HG03066 (cell line): ENCODE measurements around the gene MYO1D.
"Not testable (repeated sequence)": the region's sequence is repeated elsewhere in the genome, so short reads cannot be mapped to it uniquely, and the experiment has no call there.

Experiments
- ATAC-seq: cut with Tn5 transposase; IDR thresholded peaks from one replicate; pipeline ENCODE4 v1.9.1; 2021; ENCODE audit warnings: low read depth; ENCODE audit not compliant: unreplicated experiment

MYO1D gene

GRCh38 chr17:32558997-32559650, 317.8 kb downstream of the MYO1D start:
- ATAC-seq = peak; percentile 79

GRCh38 chr17:32558326-32558955, 318.5 kb downstream of the MYO1D start:
- no peak for ATAC-seq

- no peak for ATAC-seq
Observed at GRCh38 chr17:32555611-32556310, 321.2 kb downstream of the MYO1D start.

- ATAC-seq = no peak
Observed at GRCh38 chr17:32553168-32553567, 323.8 kb downstream of the MYO1D start.

GRCh38 chr17:32552280-32552679, 324.6 kb downstream of the MYO1D start:
- ATAC-seq = no peak

- peak; percentile 77 for ATAC-seq
Observed at GRCh38 chr17:32551186-32551955, 325.6 kb downstream of the MYO1D start.

GRCh38 chr17:32549559-32549958, 327.4 kb downstream of the MYO1D start:
- no peak for ATAC-seq

- no peak for ATAC-seq
Observed at GRCh38 chr17:32546031-32546444, 330.9 kb downstream of the MYO1D start.

GRCh38 chr17:32542186-32542585, 334.7 kb downstream of the MYO1D start:
- ATAC-seq = no peak

- no peak for ATAC-seq
Observed at GRCh38 chr17:32541640-32542039, 335.3 kb downstream of the MYO1D start.

- ATAC-seq = no peak
Observed at GRCh38 chr17:32536736-32537643, 339.9 kb downstream of the MYO1D start.

- no peak for ATAC-seq
Observed at GRCh38 chr17:32533296-32533695, 343.6 kb downstream of the MYO1D start.

GRCh38 chr17:32529604-32530003, 347.3 kb downstream of the MYO1D start:
- no peak for ATAC-seq

- ATAC-seq = no peak
Observed at GRCh38 chr17:32528825-32529224, 348.1 kb downstream of the MYO1D start.

- no peak for ATAC-seq
Observed at GRCh38 chr17:32527146-32527545, 349.8 kb downstream of the MYO1D start.

- no peak for ATAC-seq
Observed at GRCh38 chr17:32525122-32525521, 351.8 kb downstream of the MYO1D start.

GRCh38 chr17:32524553-32524880, 352.4 kb downstream of the MYO1D start:
- not testable (repeated sequence) for ATAC-seq

GRCh38 chr17:32523827-32524552, 352.9 kb downstream of the MYO1D start:
- peak; percentile 49 for ATAC-seq

- peak; percentile 49 for ATAC-seq
Observed at GRCh38 chr17:32523017-32523680, 353.8 kb downstream of the MYO1D start.
